Cardiac muscle cell (in vitro differentiated cells and primary cell): ENCODE data around the gene SMAD3. TPM values are rescaled to one million over a fixed set of nuclear protein-coding genes. Genes with fewer than 3 reads are reported as not detected.
A peak's percentile ranks its signal among the peaks of the same experiment; 100 is the strongest.

Source experiments
- DNase-seq, 2 donors: peaks; one replicate each; pipeline versions ENCODE4 v3.0.0 to v3.0.0-alpha.2; 2010 to 2017; ENCODE audit warnings: low read depth in 1 of 2, low spot score in 1 of 2
- H3K27ac ChIP-seq: fragments of 200-600 bp; sonication (generic); 2 replicates; pipeline ENCODE4 v1.5.1; 2016
- H3K27me3 ChIP-seq: fragments of 200-600 bp; sonication (generic); 2 replicates; pipeline ENCODE4 v1.6.0; 2016; ENCODE audit warnings: control low read depth
- H3K36me3 ChIP-seq: fragments of 200-600 bp; sonication (generic); 2 replicates; pipeline ENCODE4 v1.5.1; 2016; ENCODE audit warnings: control low read depth
- H3K4me1 ChIP-seq: fragments of 200-600 bp; sonication (generic); 2 replicates; pipeline ENCODE4 v1.8.1; 2017; ENCODE audit warnings: low read depth, mild to moderate bottlenecking, mixed run types
- H3K4me3 ChIP-seq: fragments of 200-600 bp; sonication (generic); 2 replicates; pipeline ENCODE4 v1.5.1; 2016; ENCODE audit warnings: mild to moderate bottlenecking
- H3K9me3 ChIP-seq: fragments of 200-600 bp; sonication (generic); 2 replicates; pipeline ENCODE4 v1.5.1; 2017; ENCODE audit warnings: low read depth, mild to moderate bottlenecking, control low read depth
- polyA plus RNA-seq: library from polyadenylated mRNA; unstranded; fragments of >200 nt; fragmentation: Nextera tagmentation; extraction: Ambion mirVana; gene quantifications from 2 replicates; pipeline ENCODE4 v1.2.1, GENCODE V29; 2016
- total RNA-seq: library from RNA; depleted of rRNA; stranded (reverse); fragments of >200 nt; gene quantifications from 2 replicates; pipeline ENCODE4 v1.2.3, GENCODE V29; 2016
- TF ChIP-seq, protein P1 (sequence below): IDR thresholded peaks from 2 replicates; pipeline ENCODE4 v1.5.1; 2012; ENCODE audit warnings: low read depth, mild to moderate bottlenecking, low read length

Gene SMAD3
- total and polyA plus RNA-seq, 2 experiments from 2014 or later: 16.3 to 29.2 TPM

DNA sequence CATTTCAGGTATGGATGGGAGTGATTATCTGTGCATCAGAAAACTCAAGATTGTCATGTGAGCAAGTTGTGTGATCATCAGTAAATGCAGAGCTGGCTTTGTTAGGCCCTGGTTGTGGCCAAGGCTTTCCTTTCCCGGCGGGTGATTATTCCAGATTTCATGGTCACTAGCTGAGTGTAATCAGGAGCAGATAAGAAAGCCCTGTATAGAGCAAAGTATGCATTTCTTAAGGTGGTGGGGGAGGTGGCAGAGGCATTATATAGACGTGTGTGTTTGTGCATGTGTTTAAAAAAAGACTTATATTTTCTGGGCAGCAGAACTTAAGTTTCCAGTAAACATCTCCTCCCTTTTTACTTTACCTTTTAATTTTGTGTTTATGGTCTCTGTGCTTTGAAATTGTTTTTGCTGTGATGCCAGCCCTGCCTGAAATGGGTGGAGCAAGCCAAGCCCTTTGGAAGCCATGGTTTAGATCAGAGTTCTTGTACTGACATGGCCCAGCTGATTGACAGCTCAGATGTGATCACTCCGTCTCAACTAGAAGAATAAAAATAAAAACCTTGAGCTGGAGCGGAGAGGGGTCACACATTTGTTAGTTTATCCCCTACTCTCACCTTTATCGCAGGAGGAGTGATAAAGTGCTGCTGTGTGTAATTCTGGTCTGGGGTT is 22.2 kb downstream of the SMAD3 start:
- Histone ChIP-seq H3K36me3 (no peaks in the 10 kb centered on the region), H3K27me3 (no peaks in the 10 kb centered on the region), H3K4me1 (peaks cover 80% of the 10 kb centered on the region), H3K27ac (peak overlapping the region; percentile 62), H3K9me3 (no peaks in the 10 kb centered on the region), H3K4me3 (no peak overlapping the region)
- TF ChIP-seq, protein P1, sequence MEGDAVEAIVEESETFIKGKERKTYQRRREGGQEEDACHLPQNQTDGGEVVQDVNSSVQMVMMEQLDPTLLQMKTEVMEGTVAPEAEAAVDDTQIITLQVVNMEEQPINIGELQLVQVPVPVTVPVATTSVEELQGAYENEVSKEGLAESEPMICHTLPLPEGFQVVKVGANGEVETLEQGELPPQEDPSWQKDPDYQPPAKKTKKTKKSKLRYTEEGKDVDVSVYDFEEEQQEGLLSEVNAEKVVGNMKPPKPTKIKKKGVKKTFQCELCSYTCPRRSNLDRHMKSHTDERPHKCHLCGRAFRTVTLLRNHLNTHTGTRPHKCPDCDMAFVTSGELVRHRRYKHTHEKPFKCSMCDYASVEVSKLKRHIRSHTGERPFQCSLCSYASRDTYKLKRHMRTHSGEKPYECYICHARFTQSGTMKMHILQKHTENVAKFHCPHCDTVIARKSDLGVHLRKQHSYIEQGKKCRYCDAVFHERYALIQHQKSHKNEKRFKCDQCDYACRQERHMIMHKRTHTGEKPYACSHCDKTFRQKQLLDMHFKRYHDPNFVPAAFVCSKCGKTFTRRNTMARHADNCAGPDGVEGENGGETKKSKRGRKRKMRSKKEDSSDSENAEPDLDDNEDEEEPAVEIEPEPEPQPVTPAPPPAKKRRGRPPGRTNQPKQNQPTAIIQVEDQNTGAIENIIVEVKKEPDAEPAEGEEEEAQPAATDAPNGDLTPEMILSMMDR: no peak
- no peak for DNase-seq

DNA sequence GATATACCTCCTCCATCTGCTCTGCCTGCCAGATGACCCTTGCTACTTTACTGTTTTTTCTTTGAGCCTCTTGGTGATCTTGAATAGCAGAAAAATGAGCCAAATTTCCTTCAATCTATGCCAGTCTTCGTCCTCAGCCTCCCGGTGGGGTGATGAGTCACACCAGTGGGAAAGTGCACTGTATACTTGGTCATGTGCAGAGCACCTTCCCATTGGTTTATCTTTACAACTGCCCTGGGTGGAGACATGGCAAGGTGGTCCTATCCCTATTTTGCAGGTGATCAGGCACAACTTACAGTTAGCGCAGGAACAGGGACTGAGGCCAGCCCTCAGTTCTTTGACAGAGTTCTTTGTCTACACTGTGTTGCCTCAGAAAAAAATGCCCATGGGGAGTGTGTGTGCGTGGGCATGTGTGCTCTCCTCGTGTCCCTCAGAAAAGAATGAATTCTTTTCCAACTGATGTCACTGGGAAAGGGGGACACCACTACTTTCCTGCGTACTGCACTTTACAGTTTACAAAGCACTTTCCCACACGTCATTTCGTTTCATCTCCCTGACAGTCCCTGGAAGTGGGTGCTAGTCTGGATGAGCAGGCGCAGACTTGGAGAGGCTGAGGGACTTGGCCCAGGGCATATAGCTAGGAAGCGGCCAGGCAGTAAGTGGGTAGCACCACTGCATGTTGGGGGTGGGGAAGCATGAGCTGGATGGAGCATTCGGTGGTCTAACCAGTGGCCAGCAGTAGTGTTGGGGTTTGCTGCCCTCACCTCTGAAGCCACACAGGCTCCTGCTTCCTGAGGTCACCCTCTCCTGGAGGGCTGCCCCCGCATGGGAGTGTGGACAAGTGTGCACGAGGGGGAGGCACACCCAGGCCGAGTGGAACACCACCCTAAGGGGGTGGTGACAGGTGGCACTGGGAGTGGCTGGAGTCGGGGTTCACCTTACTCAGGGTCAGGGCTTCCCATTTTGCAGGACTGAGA is 24.1 kb downstream of the SMAD3 start:
- peaks cover 77% of the 10 kb centered on the region for H3K4me1 ChIP-seq
- H3K4me3 ChIP-seq: no peak overlapping the region
- H3K9me3 ChIP-seq: no peaks in the 10 kb centered on the region
- no peaks in the 10 kb centered on the region for H3K36me3 ChIP-seq
- peak in 1 of 2 donors; percentile 60 for DNase-seq
- TF ChIP-seq, protein P1: no peak
- H3K27me3 ChIP-seq: no peaks in the 10 kb centered on the region
- peak overlapping the region; percentile 89 for H3K27ac ChIP-seq

GRCh38 chr15:67090297-67091070 is 25.1 kb downstream of the SMAD3 start:
- Histone ChIP-seq H3K4me3 (no peak overlapping the region), H3K27ac (peak overlapping the region; percentile 89), H3K4me1 (peaks cover 76% of the 10 kb centered on the region), H3K27me3 (no peaks in the 10 kb centered on the region), H3K9me3 (no peaks in the 10 kb centered on the region), H3K36me3 (no peaks in the 10 kb centered on the region)
- no peak for DNase-seq
- TF ChIP-seq, protein P1: no peak

- Histone ChIP-seq H3K9me3 (no peaks in the 10 kb centered on the region), H3K27ac (peak overlapping the region; percentile 89), H3K4me1 (peaks cover 72% of the 10 kb centered on the region), H3K36me3 (no peaks in the 10 kb centered on the region), H3K4me3 (no peak overlapping the region), H3K27me3 (no peaks in the 10 kb centered on the region)
- TF ChIP-seq, protein P1: no peak
- DNase-seq: peak; percentile 79 to 94
Measured at GRCh38 chr15:67091071-67091979, 25.9 kb downstream of the SMAD3 start.
